Stimulated activated effector memory CD8-positive, alpha-beta T cell treated with anti-CD3 and anti-CD28 coated beads, Interleukin-12 subunit alpha, Interleukin-12 subunit beta, amount 100 ng/mL, for 72 hours (primary cell): ENCODE data around the gene SOX11.

Experiments
- ATAC-seq: fragments of 150-1000 bp; cut with Tn5 transposase; 2 replicates; pipeline ENCODE4 v1.10.0; 2021
- DNase-seq, 2 donors: peaks; one replicate each; pipeline ENCODE4 v3.0.0; 2021 to 2022; ENCODE audit warnings: low spot score in 2 of 2
- H3K27ac Mint-ChIP-seq: one replicate; pipeline ENCODE4 v1.8.0; 2022; ENCODE audit warnings: mild to moderate bottlenecking, mixed read lengths
- H3K36me3 Mint-ChIP-seq: one replicate; pipeline ENCODE4 v1.8.0; 2022; ENCODE audit warnings: mild to moderate bottlenecking, mixed read lengths
- H3K4me1 Mint-ChIP-seq: one replicate; pipeline ENCODE4 v1.8.0; 2022; ENCODE audit warnings: mixed read lengths
- H3K4me3 Mint-ChIP-seq: one replicate; pipeline ENCODE4 v1.8.0; 2022; ENCODE audit warnings: mild to moderate bottlenecking, mixed read lengths
- H3K9me3 Mint-ChIP-seq: one replicate; pipeline ENCODE4 v1.8.0; 2022; ENCODE audit warnings: mixed read lengths

The SOX11 gene

DNA sequence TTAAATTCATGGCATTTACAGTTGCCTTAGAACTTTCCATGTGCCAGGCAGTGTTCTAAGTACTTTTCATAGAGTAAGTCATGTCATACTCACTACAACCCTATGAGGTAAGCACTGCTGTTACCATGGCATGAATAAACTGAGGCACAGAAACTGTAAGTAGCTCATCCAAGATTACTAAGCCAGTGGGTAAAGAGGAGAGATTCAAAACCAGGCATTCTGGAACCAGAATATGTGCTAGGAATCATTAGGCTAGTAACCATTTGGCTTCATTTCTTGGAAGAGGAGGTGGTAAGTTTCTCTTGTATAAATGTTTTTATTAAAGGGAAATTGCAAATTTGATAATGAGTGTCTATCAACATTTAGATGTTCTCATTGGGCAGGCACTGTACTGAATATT is 35.1 kb downstream of the SOX11 start:
- Mint-ChIP-seq H3K4me3 (no peak overlapping the region), H3K4me1 (no peaks in the 10 kb centered on the region), H3K9me3 (no peaks in the 10 kb centered on the region), H3K27ac (no peak overlapping the region), H3K36me3 (no peaks in the 10 kb centered on the region)
- no peak for ATAC-seq
- DNase-seq: no peak

DNA sequence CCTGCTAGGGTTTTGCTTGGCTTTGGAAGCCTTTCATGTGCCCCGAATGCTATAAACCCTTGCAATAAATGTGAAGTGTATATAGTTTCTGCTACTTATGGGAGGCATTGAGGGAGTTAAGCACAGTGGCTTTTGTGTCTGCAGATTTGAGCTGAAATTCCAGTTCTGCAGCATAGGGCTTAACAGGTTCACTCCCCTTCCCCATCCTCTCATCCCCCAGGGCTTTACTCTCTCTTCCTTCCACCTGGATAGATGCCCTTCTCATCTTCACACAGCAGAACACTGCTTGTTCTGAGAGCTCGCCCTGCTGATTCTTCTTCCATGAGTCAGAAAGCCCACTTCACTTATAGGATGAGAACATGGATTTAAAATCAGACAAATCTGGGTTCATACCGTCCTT is 37.2 kb downstream of the SOX11 start:
- H3K9me3 Mint-ChIP-seq: peaks cover 2% of the 10 kb centered on the region
- no peaks in the 10 kb centered on the region for H3K36me3 Mint-ChIP-seq
- H3K4me3 Mint-ChIP-seq: no peak overlapping the region
- H3K4me1 Mint-ChIP-seq: no peaks in the 10 kb centered on the region
- ATAC-seq (no peak), DNase-seq (no peak)
- no peak overlapping the region for H3K27ac Mint-ChIP-seq

DNA sequence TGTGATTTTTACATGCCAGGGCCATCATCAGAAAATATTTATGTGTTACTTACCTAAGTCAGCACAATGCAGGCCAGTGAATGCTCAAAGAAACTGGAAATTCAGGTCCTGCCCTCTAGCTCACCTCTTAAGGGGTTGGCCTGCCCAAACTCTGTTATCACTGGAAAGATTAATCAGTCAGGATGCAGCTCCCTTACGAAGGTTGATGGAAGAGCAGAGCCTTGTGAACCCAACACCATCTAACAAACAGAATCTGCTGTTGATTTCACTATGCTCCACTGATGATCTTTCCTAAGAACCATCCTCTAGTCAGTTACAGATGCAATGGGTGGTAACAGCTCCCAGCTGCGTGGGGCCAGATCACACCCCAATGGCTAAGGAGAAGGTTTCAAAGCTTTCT is 38.2 kb downstream of the SOX11 start:
- Mint-ChIP-seq H3K9me3 (peaks cover 4% of the 10 kb centered on the region), H3K4me3 (no peak overlapping the region), H3K27ac (no peak overlapping the region), H3K36me3 (no peaks in the 10 kb centered on the region), H3K4me1 (no peaks in the 10 kb centered on the region)
- DNase-seq: no peak
- ATAC-seq: no peak

DNA sequence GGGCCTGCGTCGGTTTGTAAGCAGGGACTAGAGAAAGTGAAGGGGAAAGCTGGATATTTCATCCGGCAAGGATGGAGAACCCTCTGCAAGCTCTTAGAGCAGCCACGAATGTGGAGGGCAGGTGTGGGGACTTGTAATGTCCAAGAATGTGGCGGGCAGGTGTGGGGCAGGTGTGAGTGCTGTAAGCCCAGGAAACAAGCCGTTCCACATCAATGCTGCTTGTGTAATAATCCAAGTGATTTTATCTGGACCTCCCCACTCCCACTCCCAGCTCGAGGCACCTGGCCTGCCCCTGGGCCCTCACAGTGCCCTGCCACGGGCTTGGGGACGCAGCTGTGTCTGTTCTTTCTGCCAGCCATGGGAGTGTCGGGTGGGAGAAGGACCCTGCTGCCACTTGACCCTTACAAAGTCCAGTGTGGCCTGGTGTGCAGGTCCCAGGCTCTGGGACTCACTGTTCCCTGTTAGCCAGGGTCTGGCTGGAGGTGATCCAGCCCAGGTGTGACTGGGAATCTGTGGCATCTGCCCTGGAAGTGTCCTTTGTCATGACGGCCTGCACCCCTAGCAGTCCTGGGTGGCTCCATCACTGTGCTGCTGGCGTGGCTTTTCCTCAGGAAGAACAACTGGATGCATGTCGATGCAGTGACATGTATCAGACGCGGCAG is 42.8 kb downstream of the SOX11 start:
- Mint-ChIP-seq H3K36me3 (no peaks in the 10 kb centered on the region), H3K4me1 (no peaks in the 10 kb centered on the region), H3K9me3 (peaks cover 4% of the 10 kb centered on the region), H3K4me3 (no peak overlapping the region), H3K27ac (no peak overlapping the region)
- DNase-seq: no peak
- no peak for ATAC-seq

DNA sequence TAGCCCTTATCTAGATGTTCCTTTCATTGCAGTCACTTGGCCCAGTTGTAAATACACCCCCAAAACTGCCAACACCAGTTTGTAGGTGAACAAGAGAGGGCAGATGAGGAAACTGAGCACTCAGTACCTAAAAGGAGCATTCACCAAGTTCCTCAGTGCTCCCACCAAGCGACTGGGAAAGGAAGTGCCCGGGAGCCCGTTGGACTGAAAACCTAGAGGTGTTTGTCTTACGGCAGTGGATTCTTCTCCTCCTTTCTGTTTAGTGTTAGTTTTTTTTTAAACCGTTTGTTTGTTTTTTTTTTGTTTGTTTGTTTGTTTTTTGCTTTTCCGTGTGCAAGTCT is 43.3 kb downstream of the SOX11 start:
- Mint-ChIP-seq H3K4me3 (no peak overlapping the region), H3K27ac (no peak overlapping the region), H3K36me3 (no peaks in the 10 kb centered on the region), H3K9me3 (peaks cover 4% of the 10 kb centered on the region), H3K4me1 (no peaks in the 10 kb centered on the region)
- no peak for DNase-seq
- ATAC-seq: no peak

DNA sequence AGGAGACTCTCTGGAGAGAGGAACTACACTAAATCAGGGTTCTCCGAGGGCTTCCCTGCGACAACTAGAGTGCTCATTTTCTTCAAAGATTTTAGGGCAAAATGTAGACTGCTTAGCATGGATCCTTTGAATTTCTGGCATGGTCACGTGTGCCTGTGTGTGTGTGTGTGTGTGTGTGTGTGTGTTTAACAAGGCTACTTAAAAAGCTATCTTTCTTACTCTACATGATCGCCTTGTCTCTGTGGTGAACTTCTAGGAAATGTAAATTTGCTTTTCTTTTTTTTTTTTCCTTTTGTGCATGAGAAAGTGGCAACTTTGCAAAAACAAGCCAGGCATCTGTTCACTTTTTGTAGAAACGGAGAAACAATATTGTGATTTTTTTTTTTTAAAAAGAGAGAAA is 43.9 kb downstream of the SOX11 start:
- Mint-ChIP-seq H3K4me3 (no peak overlapping the region), H3K27ac (no peak overlapping the region), H3K9me3 (peaks cover 4% of the 10 kb centered on the region), H3K4me1 (no peaks in the 10 kb centered on the region), H3K36me3 (no peaks in the 10 kb centered on the region)
- DNase-seq: no peak
- ATAC-seq: no peak

DNA sequence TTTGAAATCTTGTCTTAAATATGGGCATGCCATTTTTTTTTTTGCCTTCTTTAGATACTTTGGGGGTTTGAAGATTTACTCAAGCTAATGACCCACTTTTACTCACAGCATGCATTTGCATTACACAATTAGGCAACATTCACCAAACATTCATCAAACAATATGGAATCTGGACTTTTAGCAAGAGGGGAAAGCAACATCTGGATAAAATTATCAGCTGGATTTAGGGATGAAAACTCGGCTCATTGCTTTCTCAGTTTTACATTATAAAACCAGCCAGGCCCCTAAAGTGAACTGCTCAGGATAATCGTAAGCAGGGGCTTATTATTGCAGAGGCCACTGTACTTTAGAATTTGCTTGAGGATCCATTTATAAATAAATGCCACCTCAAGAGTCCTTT is 44.7 kb downstream of the SOX11 start:
- DNase-seq (no peak), ATAC-seq (no peak)
- no peak overlapping the region for H3K4me3 Mint-ChIP-seq
- H3K9me3 Mint-ChIP-seq: peaks cover 4% of the 10 kb centered on the region
- no peak overlapping the region for H3K27ac Mint-ChIP-seq
- H3K36me3 Mint-ChIP-seq: no peaks in the 10 kb centered on the region
- no peaks in the 10 kb centered on the region for H3K4me1 Mint-ChIP-seq

DNA sequence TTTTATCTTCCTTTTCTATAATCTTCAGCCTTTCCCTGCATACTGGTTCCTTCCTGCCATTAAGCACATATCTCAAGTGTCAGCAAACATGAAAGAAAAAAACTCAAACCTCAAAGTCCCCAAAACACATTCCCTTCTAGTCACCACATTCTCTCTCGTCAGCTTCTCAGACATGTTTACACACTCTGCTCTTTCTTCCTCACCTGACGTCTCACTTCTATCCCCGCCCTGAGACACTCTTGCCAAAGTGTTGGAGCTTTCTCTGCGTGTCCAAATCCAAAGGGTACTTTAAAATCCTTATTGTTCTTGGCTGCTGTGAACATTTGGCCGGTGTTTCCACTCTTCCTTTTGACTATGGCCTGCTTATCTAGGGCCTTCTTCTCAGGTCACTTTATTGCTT is 47.9 kb downstream of the SOX11 start:
- Mint-ChIP-seq H3K36me3 (no peaks in the 10 kb centered on the region), H3K4me1 (no peaks in the 10 kb centered on the region), H3K4me3 (no peak overlapping the region), H3K27ac (no peak overlapping the region), H3K9me3 (peaks cover 5% of the 10 kb centered on the region)
- DNase-seq: no peak
- ATAC-seq: no peak

DNA sequence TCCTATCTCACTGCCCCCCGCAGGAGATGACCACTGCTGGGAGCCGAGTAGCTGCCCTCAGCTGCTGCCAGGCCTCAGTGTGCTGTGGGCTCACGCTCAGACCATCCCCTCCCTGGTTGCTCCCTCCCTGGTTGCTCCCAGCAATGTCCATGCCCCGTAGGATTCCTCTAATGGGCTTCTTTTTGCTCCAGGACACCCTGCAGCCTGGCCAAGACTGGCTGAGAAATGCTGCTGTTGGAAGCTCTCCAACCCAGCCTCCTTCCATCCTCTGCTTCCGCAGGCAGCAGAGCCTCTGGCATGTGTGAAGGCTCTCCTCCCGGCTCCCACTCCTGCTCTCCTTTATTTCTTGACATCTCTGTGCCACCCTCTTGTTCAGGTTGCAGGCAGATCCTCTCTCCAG is 48.6 kb downstream of the SOX11 start:
- ATAC-seq (no peak), DNase-seq (no peak)
- no peak overlapping the region for H3K4me3 Mint-ChIP-seq
- no peak overlapping the region for H3K27ac Mint-ChIP-seq
- no peaks in the 10 kb centered on the region for H3K4me1 Mint-ChIP-seq
- H3K9me3 Mint-ChIP-seq: peaks cover 5% of the 10 kb centered on the region
- no peaks in the 10 kb centered on the region for H3K36me3 Mint-ChIP-seq

DNA sequence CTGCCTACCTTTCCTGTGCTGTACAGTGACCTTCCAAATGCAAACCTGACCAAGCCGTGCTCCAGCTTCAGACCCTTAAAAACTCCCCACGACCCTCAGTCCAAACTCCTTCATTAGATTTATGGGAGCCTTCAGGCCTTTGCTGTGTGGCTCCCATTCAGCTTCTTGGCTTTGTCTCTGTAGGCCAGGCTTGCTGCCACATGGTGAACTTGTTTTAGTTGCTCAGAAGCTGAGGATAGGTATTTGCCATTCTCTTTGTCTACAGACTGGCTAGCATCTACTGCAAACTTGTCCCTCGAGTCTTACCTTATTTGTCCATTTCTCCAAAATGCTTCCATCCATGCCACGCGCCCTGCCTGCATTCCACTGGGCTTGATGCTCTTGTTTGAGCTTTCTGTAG is 49.1 kb downstream of the SOX11 start:
- no peak overlapping the region for H3K27ac Mint-ChIP-seq
- H3K36me3 Mint-ChIP-seq: no peaks in the 10 kb centered on the region
- H3K4me3 Mint-ChIP-seq: no peak overlapping the region
- no peak for ATAC-seq
- H3K4me1 Mint-ChIP-seq: no peaks in the 10 kb centered on the region
- peaks cover 5% of the 10 kb centered on the region for H3K9me3 Mint-ChIP-seq
- DNase-seq: no peak

DNA sequence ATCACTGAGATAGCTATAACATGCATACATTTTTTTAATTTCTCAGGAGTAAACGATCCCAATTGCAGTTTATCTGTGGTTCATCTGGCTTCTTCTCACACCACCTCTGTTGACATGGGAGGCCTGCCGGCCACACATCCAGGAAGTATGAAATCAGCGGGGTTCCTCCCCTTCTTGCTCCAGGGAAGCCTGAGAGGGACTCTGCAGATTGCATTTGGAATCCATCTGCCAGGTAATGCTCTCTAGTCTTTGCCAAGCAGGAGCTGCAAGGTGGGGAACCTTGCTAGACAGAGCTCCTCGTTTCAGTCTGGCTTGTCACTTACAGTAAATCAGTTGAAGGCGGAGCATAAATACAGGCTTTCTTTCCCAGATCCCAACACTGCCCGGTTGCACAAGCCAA is 49.9 kb downstream of the SOX11 start:
- no peak for DNase-seq
- no peak overlapping the region for H3K4me3 Mint-ChIP-seq
- no peaks in the 10 kb centered on the region for H3K36me3 Mint-ChIP-seq
- peaks cover 5% of the 10 kb centered on the region for H3K9me3 Mint-ChIP-seq
- ATAC-seq: no peak
- no peaks in the 10 kb centered on the region for H3K4me1 Mint-ChIP-seq
- H3K27ac Mint-ChIP-seq: no peak overlapping the region

DNA sequence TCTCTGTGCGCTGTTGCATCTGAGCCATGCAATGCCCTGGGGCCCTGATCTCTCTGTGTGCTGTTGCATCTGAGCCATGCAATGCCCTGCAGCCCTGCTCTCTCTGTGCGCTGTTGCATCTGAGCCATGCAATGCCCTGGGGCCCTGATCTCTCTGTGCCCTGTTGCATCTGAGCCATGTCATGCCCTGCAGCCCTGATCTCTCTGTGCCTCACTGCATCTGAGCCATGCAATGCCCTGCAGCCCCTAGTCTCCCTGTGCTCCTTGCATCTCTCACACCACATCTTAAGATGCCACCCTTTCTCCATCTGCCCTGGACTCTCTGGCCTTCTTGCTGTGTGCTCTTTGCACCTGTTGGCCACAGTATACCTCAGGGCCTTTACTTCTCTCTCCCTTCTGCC is 56.2 kb downstream of the SOX11 start:
- ATAC-seq: no peak
- no peak overlapping the region for H3K27ac Mint-ChIP-seq

DNA sequence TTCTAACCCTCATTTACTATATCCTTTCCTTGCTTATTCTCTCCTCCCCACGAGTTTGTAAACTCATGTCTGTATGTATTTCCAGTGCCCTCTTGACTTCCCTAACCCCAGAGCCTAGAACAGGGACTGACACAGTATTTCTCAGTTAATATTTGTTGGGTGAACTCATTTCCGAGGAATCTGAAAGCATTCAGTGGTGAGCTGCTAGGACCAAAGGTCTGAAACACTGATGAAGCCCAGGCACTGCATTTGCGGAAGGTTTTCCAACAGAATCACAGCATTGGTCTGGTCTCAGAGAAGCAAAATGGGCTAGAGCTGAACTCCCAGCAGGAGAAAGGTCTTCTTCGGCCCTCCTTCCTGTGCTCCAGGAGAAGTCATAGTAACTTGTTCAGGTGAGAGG is 56.8 kb downstream of the SOX11 start:
- DNase-seq (no peak), ATAC-seq (no peak)
- Mint-ChIP-seq H3K9me3 (peaks cover 25% of the 10 kb centered on the region), H3K4me3 (no peak overlapping the region), H3K36me3 (no peaks in the 10 kb centered on the region), H3K4me1 (no peaks in the 10 kb centered on the region), H3K27ac (no peak overlapping the region)

More for the DNA sequence above, 56.2 kb downstream of the SOX11 start:
- Mint-ChIP-seq H3K36me3 (no peaks in the 10 kb centered on the region), H3K9me3 (peaks cover 27% of the 10 kb centered on the region), H3K4me1 (no peaks in the 10 kb centered on the region), H3K4me3 (no peak overlapping the region)
- DNase-seq: no peak

DNA sequence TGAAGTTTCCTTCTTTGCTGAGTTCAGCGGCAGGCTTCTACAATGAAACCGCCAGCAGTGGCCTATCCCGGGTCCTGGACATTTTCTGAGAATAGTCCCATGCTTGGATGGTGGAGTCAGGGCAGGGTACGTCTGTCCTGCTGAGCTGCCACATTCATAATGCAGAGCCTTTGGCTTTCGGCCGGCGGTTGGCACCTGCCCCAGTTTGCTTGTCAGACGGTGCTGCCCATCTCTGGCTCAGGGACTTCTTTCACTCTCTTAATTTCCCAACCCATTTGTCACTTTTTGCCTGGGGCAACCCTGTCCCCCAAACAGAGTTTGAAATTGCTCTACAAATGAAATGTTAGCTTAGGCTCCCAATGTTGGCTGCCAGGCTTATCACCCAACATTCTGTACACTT is 57.2 kb downstream of the SOX11 start:
- no peak overlapping the region for H3K27ac Mint-ChIP-seq
- no peaks in the 10 kb centered on the region for H3K4me1 Mint-ChIP-seq
- no peak for ATAC-seq
- H3K36me3 Mint-ChIP-seq: no peaks in the 10 kb centered on the region
- peaks cover 25% of the 10 kb centered on the region for H3K9me3 Mint-ChIP-seq
- DNase-seq: no peak
- H3K4me3 Mint-ChIP-seq: no peak overlapping the region
